H1 (cell line): Measurements from ENCODE around the gene STAMBP. TPM values are rescaled to one million over a fixed set of nuclear protein-coding genes. Genes with fewer than 3 reads are reported as not detected.
"Not testable (repeated sequence)": the region's sequence is repeated elsewhere in the genome, so short reads cannot be mapped to it uniquely, and the experiment has no call there.

Source experiments
- CTCF ChIA-PET: fragments of 300-600 bp; sonication (Branson Sonifier 250); formaldehyde crosslinking; loops from one replicate; lab custom pipeline; 2021; ENCODE audit not compliant: partially characterized antibody; lab: Charles Lee
- POLR2A ChIA-PET: fragments of 300-600 bp; sonication (Branson Sonifier 250); formaldehyde crosslinking; loops from one replicate; lab custom pipeline; 2021; ENCODE audit warnings: inconsistent platforms; ENCODE audit not compliant: partially characterized antibody; lab: Charles Lee
- DNase-seq, 2 experiments: peaks; one replicate each; pipeline versions ENCODE4 v3.0.0 to v3.0.0-alpha.2; 2010 to 2022; ENCODE audit warnings: low spot score in 2 of 2, low read depth in 1 of 2, mixed read lengths in 1 of 2
- FAIRE-seq: peaks from 2 replicates; lab custom pipeline; 2011; peaks lifted over from hg19 to GRCh38; lab: Jason Lieb, UNC
- H2AFZ ChIP-seq: 2 replicates; pipeline ENCODE4 v1.8.1; 2012; ENCODE audit warnings: low read length, inconsistent platforms
- H2AK5ac ChIP-seq: 2 replicates; pipeline ENCODE4 v1.6.1; 2013; ENCODE audit warnings: low read depth, low read length
- H2BK120ac ChIP-seq: replicated peaks from 2 replicates; pipeline ENCODE3; 2013; ENCODE audit warnings: low read depth, low read length, inconsistent platforms
- H2BK12ac ChIP-seq: 2 replicates; pipeline ENCODE4 v1.6.1; 2013; ENCODE audit warnings: low read depth, low read length
- H2BK15ac ChIP-seq: 2 replicates; pipeline ENCODE4 v1.6.1; 2013; ENCODE audit warnings: low read length
- H2BK20ac ChIP-seq: 2 replicates; pipeline ENCODE4 v1.6.1; 2013; ENCODE audit warnings: low read length
- H2BK5ac ChIP-seq: 2 replicates; pipeline ENCODE4 v1.6.1; 2013; ENCODE audit warnings: low read depth, low read length
- H3K14ac ChIP-seq: 2 replicates; pipeline ENCODE4 v1.6.1; 2013; ENCODE audit warnings: inconsistent platforms; ENCODE audit not compliant: insufficient read length
- H3K18ac ChIP-seq: 2 replicates; pipeline ENCODE4 v1.6.1; 2013; ENCODE audit warnings: low read length; ENCODE audit errors: extremely low read depth
- H3K23ac ChIP-seq: 2 replicates; pipeline ENCODE4 v1.6.1; 2013; ENCODE audit warnings: inconsistent platforms; ENCODE audit not compliant: insufficient read length
- H3K23me2 ChIP-seq: 2 replicates; pipeline ENCODE4 v1.6.1; 2013; ENCODE audit warnings: low read depth, low read length
- H3K27ac ChIP-seq: 2 replicates; pipeline ENCODE4 v1.6.1; 2011; ENCODE audit warnings: low read depth, low read length, inconsistent platforms
- H3K27me3 ChIP-seq, 4 experiments: replicated peaks in 1 of 4; 1 replicate in 1 of 4; 2 replicates in 3 of 4; pipeline versions ENCODE4 v1.6.1 to v1.8.1; 2011 to 2013; ENCODE audit warnings: low read length in 3 of 4, mild to moderate bottlenecking in 3 of 4, inconsistent platforms in 2 of 4, mixed read lengths in 2 of 4, moderate library complexity in 1 of 4; ENCODE audit not compliant: control insufficient read depth in 3 of 4, insufficient read depth in 3 of 4; ENCODE audit errors: extremely low read depth in 1 of 4
- H3K36me3 ChIP-seq, 4 experiments: 2 replicates each; pipeline versions ENCODE4 v1.6.1 to v1.8.1; 2011 to 2013; ENCODE audit warnings: mild to moderate bottlenecking in 4 of 4, low read length in 3 of 4, moderate library complexity in 2 of 4, control low read depth in 1 of 4, inconsistent platforms in 1 of 4; ENCODE audit not compliant: insufficient read depth in 4 of 4, control insufficient read depth in 2 of 4
- H3K4ac ChIP-seq: replicated peaks from 2 replicates; pipeline ENCODE3; 2013; ENCODE audit warnings: low read length, low read depth, mixed read lengths, inconsistent platforms; ENCODE audit not compliant: insufficient read length
- H3K4me1 ChIP-seq, 4 experiments: replicated peaks in 1 of 4; 1 replicate in 1 of 4; 2 replicates in 3 of 4; pipeline versions ENCODE4 v1.6.1 to v1.8.1; 2011 to 2013; ENCODE audit warnings: low read length in 3 of 4, inconsistent platforms in 2 of 4, mixed read lengths in 1 of 4; ENCODE audit not compliant: insufficient read depth in 4 of 4, control insufficient read depth in 3 of 4
- H3K4me2 ChIP-seq, 2 experiments: 2 replicates each; pipeline versions ENCODE4 v1.6.1 to v1.8.1; 2011 to 2013; ENCODE audit warnings: low read depth in 2 of 2, low read length in 2 of 2, control low read depth in 1 of 2, inconsistent platforms in 1 of 2, mild to moderate bottlenecking in 1 of 2; ENCODE audit not compliant: insufficient read depth in 1 of 2
- H3K4me3 ChIP-seq, 4 experiments: fragments of 200-600, 300-600 bp in 1 of 4; sonication (generic), shearing (Covaris generic), sonication (Bioruptor Twin) in 1 of 4; 2 replicates each; pipeline versions ENCODE4 v1.5.1 to v1.8.1; 2011 to 2016; ENCODE audit warnings: low read length in 4 of 4, low read depth in 3 of 4, control low read depth in 2 of 4, inconsistent platforms in 2 of 4, mild to moderate bottlenecking in 2 of 4, mixed read lengths in 1 of 4, moderate library complexity in 1 of 4; ENCODE audit not compliant: insufficient read depth in 2 of 4; ENCODE audit errors: extremely low read depth in 1 of 4
- H3K56ac ChIP-seq: replicated peaks from 2 replicates; pipeline ENCODE3; 2013; ENCODE audit warnings: low read depth, mild to moderate bottlenecking, mixed read lengths, low read length, inconsistent platforms; ENCODE audit not compliant: insufficient read length
- H3K79me1 ChIP-seq: 2 replicates; pipeline ENCODE4 v1.6.1; 2013; ENCODE audit warnings: low read depth, low read length, control low read depth
- H3K79me2 ChIP-seq, 2 experiments: 2 replicates each; pipeline versions ENCODE4 v1.6.1 to v1.8.1; 2012 to 2013; ENCODE audit warnings: low read length in 2 of 2, mild to moderate bottlenecking in 2 of 2, inconsistent platforms in 1 of 2; ENCODE audit not compliant: insufficient read depth in 2 of 2, control insufficient read depth in 1 of 2
- H3K9ac ChIP-seq, 4 experiments: replicated peaks in 1 of 4; 1 replicate in 1 of 4; 2 replicates in 3 of 4; pipeline versions ENCODE4 v1.6.1 to v1.8.1; 2011 to 2013; ENCODE audit warnings: low read depth in 3 of 4, low read length in 3 of 4, control low read depth in 2 of 4, mild to moderate bottlenecking in 2 of 4, moderate library complexity in 2 of 4, inconsistent platforms in 1 of 4; ENCODE audit errors: extremely low read depth in 1 of 4
- H3K9me3 ChIP-seq, 2 experiments: 2 replicates each; pipeline versions ENCODE4 v1.6.1 to v1.8.1; 2012 to 2013; ENCODE audit warnings: mild to moderate bottlenecking in 2 of 2, moderate library complexity in 2 of 2, control low read depth in 1 of 2, inconsistent platforms in 1 of 2, low read depth in 1 of 2, low read length in 1 of 2, mixed read lengths in 1 of 2; ENCODE audit not compliant: insufficient read depth in 2 of 2
- H4K20me1 ChIP-seq, 2 experiments: replicated peaks in 1 of 2; 2 replicates each; pipeline versions ENCODE3 to v1.8.1; 2011 to 2013; ENCODE audit warnings: inconsistent platforms in 2 of 2, low read length in 2 of 2, mild to moderate bottlenecking in 1 of 2; ENCODE audit not compliant: insufficient read depth in 2 of 2, control insufficient read depth in 1 of 2
- H4K5ac ChIP-seq: 2 replicates; pipeline ENCODE4 v1.6.1; 2013; ENCODE audit warnings: low read length, low read depth, mixed read lengths, inconsistent platforms; ENCODE audit not compliant: insufficient read length
- H4K8ac ChIP-seq: 2 replicates; pipeline ENCODE4 v1.8.0; 2013; ENCODE audit warnings: mild to moderate bottlenecking, moderate library complexity, low read length, inconsistent platforms; ENCODE audit not compliant: insufficient read depth; ENCODE audit errors: extremely low read depth
- H4K91ac ChIP-seq: replicated peaks from 2 replicates; pipeline ENCODE3; 2013; ENCODE audit warnings: low read length, mixed read lengths, inconsistent platforms; ENCODE audit not compliant: insufficient read length
- BRCA1 ChIP-seq: IDR thresholded peaks from 2 replicates; pipeline ENCODE4 v1.6.1; 2012; ENCODE audit warnings: low read depth, low read length, improper control_type of control experiment
- WGBS, 2 experiments: shearing (Covaris generic) in 1 of 2; methylation state at CpG; one replicate each; pipeline versions ENCODE4 v1.1.6 to v1.1.7; 2013 to 2015; ENCODE audit warnings: low lambda C conversion rate in 2 of 2, mixed read lengths in 2 of 2, inconsistent platforms in 1 of 2, low coverage in 1 of 2, missing lambda C conversion rate in 1 of 2; ENCODE audit not compliant: insufficient replicate concordance in 2 of 2, insufficient coverage in 1 of 2, insufficient read length in 1 of 2; ENCODE audit errors: extremely low coverage in 1 of 2, missing lambda C conversion rate in 1 of 2; 5-methylcytosine and 5-hydroxymethylcytosine counted together
- polyA plus RNA-seq, 7 experiments: library from polyadenylated mRNA; depleted of rRNA in 3 of 7; stranded (reverse) in 5 of 7; unstranded in 2 of 7; fragments of >200 nt in 5 of 7; fragments of 200-250 nt in 2 of 7; gene quantifications; 1 replicate in 5 of 7; 2 replicates in 1 of 7; 4 replicates in 1 of 7; pipeline versions ENCODE4 v1.2.1 to v1.2.3, GENCODE V29; 2011 to 2013; ENCODE audit warnings: missing spikeins in 2 of 7, mixed read lengths in 2 of 7
- total RNA-seq: library from RNA; stranded (reverse); fragmentation: NEBNext Ultra II Directional; extraction: Animal tissue kit (Norgen Biotek cat#: 25700); gene quantifications from 2 replicates; pipeline ENCODE4 v1.2.1, GENCODE V29; 2021
- TF ChIP-seq, protein P1 (sequence below): IDR thresholded peaks from 2 replicates; pipeline ENCODE4 v1.6.1; 2012; ENCODE audit warnings: low read length, inconsistent platforms

STAMBP gene
- total and polyA plus RNA-seq, 2 of the 8 experiments (the other 6 are each of a cell fraction or from before 2014, with no cell fraction given), result 35.8 to 49.7 TPM

DNA sequence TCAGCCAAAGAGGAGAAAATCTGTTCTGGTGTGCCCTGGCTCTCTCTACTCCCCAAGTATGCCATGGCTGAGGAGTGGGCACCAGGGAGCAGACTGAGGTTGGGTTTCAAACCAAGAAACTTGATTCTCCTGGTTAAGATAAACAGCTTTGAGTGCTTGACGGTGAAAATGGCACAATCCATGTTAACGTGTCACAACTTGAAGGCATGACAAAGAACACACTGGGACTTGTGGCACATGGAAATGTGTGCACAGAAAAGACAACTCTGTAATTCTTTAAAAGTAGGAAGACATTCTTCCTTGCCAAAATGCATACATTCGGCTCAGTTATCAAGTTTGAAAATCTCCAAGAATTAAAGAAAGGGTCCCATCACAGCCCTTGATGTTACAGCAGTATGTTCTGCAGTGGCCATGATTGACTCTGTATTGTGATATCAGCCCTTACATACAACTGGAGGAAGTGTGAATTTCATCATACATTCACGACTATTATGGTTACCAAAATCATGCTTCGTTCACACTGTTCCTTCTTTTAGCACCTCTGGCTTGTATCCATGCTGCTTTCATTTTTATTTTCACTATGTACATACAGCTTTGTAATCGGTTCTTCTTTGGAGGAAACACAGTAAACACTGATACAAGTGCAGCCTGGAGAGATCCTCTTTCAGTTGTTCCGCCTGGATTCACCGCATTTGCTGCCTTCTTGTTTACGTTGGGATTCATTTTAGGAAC is 48.5 kb downstream of the STAMBP start (continued):
- TF ChIP-seq BRCA1, result no peak
- TF ChIP-seq, protein P1, sequence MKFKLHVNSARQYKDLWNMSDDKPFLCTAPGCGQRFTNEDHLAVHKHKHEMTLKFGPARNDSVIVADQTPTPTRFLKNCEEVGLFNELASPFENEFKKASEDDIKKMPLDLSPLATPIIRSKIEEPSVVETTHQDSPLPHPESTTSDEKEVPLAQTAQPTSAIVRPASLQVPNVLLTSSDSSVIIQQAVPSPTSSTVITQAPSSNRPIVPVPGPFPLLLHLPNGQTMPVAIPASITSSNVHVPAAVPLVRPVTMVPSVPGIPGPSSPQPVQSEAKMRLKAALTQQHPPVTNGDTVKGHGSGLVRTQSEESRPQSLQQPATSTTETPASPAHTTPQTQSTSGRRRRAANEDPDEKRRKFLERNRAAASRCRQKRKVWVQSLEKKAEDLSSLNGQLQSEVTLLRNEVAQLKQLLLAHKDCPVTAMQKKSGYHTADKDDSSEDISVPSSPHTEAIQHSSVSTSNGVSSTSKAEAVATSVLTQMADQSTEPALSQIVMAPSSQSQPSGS, result no peak

DNA sequence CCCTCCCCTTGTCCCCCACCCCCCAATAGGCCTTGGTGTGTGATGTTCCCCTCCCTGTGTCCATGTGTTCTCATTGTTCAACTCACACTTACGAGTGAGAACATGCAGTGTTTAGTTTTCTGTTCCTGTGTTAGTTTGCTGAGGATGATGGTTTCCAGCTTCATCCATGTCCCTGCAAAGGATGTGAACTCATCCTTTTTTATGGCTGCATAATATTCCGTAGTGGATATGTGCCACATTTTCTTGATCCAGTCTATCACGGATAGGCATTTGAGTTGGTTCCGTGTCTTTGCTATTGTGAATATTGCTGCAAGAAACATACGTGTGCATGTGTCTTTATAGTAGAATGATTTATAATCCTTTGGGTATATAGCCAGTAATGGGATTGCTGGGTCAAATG is 49.2 kb downstream of the STAMBP start:
- WGBS, 2 experiments, result 94% methylated on average over 5 of the region's 5 CpGs; no CpG with 5 or more reads in 1 of the 2 experiments
- POLR2A ChIA-PET, result not testable (repeated sequence)

More for the DNA sequence above, 49.2 kb downstream of the STAMBP start:
- H3K23ac ChIP-seq, H2BK120ac ChIP-seq, H4K20me1 ChIP-seq, DNase-seq, H3K18ac ChIP-seq, H2BK12ac ChIP-seq, FAIRE-seq, H3K23me2 ChIP-seq, CTCF ChIA-PET, H3K27ac ChIP-seq, H4K8ac ChIP-seq, H3K79me1 ChIP-seq, H4K5ac ChIP-seq, H3K9me3 ChIP-seq, H4K91ac ChIP-seq, H2AFZ ChIP-seq, H2BK5ac ChIP-seq, H3K9ac ChIP-seq, H3K56ac ChIP-seq, H3K4me3 ChIP-seq, H2BK20ac ChIP-seq, H3K36me3 ChIP-seq, H3K27me3 ChIP-seq, H3K4ac ChIP-seq, H2AK5ac ChIP-seq, H3K14ac ChIP-seq, H3K79me2 ChIP-seq, H3K4me1 ChIP-seq, H3K4me2 ChIP-seq, H2BK15ac ChIP-seq: not testable (repeated sequence)
